PC-3 (cell line): ENCODE data around the gene ARHGAP26. TPM values are rescaled to one million over a fixed set of nuclear protein-coding genes. Genes with fewer than 3 reads are reported as not detected.

ENCODE experiments used
- ATAC-seq: fragments of 200-7000 bp; cut with Tn5 transposase; 2 replicates; pipeline ENCODE4 v1.9.1; 2020; ENCODE audit warnings: mild to moderate bottlenecking, moderate library complexity
- BruUV-seq: library from RNA; stranded (reverse); fragments of 400-500 nt; replicated peaks from 2 replicates; lab custom pipeline; 2021; lab: Mats Ljungman, UMichigan
- CTCF ChIA-PET: fragments of 300-600 bp; sonication (Branson Sonifier 250); formaldehyde crosslinking; loops from one replicate; lab custom pipeline; 2022; ENCODE audit warnings: antibody characterized with exemption; lab: Charles Lee
- POLR2A ChIA-PET: fragments of 300-600 bp; sonication (Branson Sonifier 250); formaldehyde crosslinking; loops from one replicate; lab custom pipeline; 2022; ENCODE audit warnings: antibody characterized with exemption; ENCODE audit not compliant: unreplicated experiment; lab: Charles Lee
- DNase-seq: peaks from one replicate; pipeline ENCODE4 v3.0.0-alpha.2; 2015
- H2AFZ ChIP-seq: fragments of 300-600 bp; sonication (generic); 2 replicates; pipeline ENCODE4 v1.6.0; 2016; ENCODE audit warnings: antibody characterized with exemption, low read length
- H3F3A ChIP-seq: fragments of 300-600 bp; sonication (generic); one replicate; pipeline ENCODE4 v1.6.0; 2017; ENCODE audit warnings: antibody characterized with exemption, low read length, control low read depth, mild to moderate bottlenecking; ENCODE audit not compliant: unreplicated experiment
- H3K27ac ChIP-seq: fragments of 300-600 bp; sonication (generic); 2 replicates; pipeline ENCODE4 v1.5.1; 2016; ENCODE audit warnings: mild to moderate bottlenecking, low read length
- H3K27me3 ChIP-seq: fragments of 300-600 bp; sonication (generic); 2 replicates; pipeline ENCODE4 v1.6.1; 2016; ENCODE audit warnings: low read length, mixed read lengths
- H3K36me3 ChIP-seq: fragments of 300-600 bp; sonication (generic); 2 replicates; pipeline ENCODE4 v1.6.1; 2016; ENCODE audit warnings: low read depth, mixed run types, low read length, mixed read lengths
- H3K4me1 ChIP-seq: fragments of 300-600 bp; sonication (generic); 2 replicates; pipeline ENCODE4 v1.5.1; 2016; ENCODE audit warnings: low read length; ENCODE audit not compliant: insufficient read depth
- H3K4me2 ChIP-seq: fragments of 300-600 bp; sonication (generic); 2 replicates; pipeline ENCODE4 v1.6.0; 2016; ENCODE audit warnings: low read length
- H3K4me3 ChIP-seq: fragments of 300-600 bp; sonication (generic); 2 replicates; pipeline ENCODE4 v1.5.1; 2016; ENCODE audit warnings: mild to moderate bottlenecking, low read length, mixed read lengths
- H3K79me2 ChIP-seq: fragments of 300-600 bp; sonication (generic); 2 replicates; pipeline ENCODE4 v1.6.1; 2017; ENCODE audit warnings: low read length, mixed read lengths
- H3K9ac ChIP-seq: fragments of 300-600 bp; sonication (generic); 2 replicates; pipeline ENCODE4 v1.6.0; 2016; ENCODE audit warnings: mild to moderate bottlenecking, low read length
- H3K9me2 ChIP-seq: fragments of 300-600 bp; sonication (generic); replicated peaks from 2 replicates; pipeline ENCODE4 v1.6.1; 2016; ENCODE audit warnings: mixed run types, low read length, mixed read lengths
- H3K9me3 ChIP-seq: fragments of 300-600 bp; sonication (generic); 2 replicates; pipeline ENCODE4 v1.6.1; 2016; ENCODE audit warnings: low read length, mixed read lengths
- H4K20me1 ChIP-seq: fragments of 300-600 bp; sonication (generic); 2 replicates; pipeline ENCODE4 v1.6.1; 2016; ENCODE audit warnings: low read length, mixed read lengths
- EZH2 ChIP-seq: fragments of 300-600 bp; sonication (generic); IDR thresholded peaks from one replicate; pipeline ENCODE4 v1.6.1; 2017; ENCODE audit warnings: antibody characterized with exemption, mild to moderate bottlenecking, low read length; ENCODE audit not compliant: unreplicated experiment
- EZH2phosphoT487 ChIP-seq: fragments of 300-600 bp; sonication (generic); IDR thresholded peaks from 2 replicates; pipeline ENCODE4 v1.6.1; 2018; ENCODE audit warnings: mild to moderate bottlenecking, antibody characterized with exemption, low read length, borderline replicate concordance
- intact Hi-C: fragments of 100-400 bp; cut with micrococcal nuclease; formaldehyde crosslinking; loops from 2 replicates; pipeline ENCODE4 v1.9.0; 2023
- total RNA-seq: library from RNA; depleted of rRNA; stranded (reverse); fragments of >200 nt; gene quantifications from 2 replicates; pipeline ENCODE4 v1.2.3, GENCODE V29; 2014
- TF ChIP-seq, protein P1 (sequence below): fragments of 300-600 bp; sonication (generic); conservative IDR thresholded peaks from 2 replicates; pipeline ENCODE4 v1.5.1; 2017; ENCODE audit warnings: antibody characterized with exemption, low read depth, mild to moderate bottlenecking, low read length

Gene ARHGAP26
- total RNA-seq, 1 experiment from 2014 or later: 11.7 TPM

DNA sequence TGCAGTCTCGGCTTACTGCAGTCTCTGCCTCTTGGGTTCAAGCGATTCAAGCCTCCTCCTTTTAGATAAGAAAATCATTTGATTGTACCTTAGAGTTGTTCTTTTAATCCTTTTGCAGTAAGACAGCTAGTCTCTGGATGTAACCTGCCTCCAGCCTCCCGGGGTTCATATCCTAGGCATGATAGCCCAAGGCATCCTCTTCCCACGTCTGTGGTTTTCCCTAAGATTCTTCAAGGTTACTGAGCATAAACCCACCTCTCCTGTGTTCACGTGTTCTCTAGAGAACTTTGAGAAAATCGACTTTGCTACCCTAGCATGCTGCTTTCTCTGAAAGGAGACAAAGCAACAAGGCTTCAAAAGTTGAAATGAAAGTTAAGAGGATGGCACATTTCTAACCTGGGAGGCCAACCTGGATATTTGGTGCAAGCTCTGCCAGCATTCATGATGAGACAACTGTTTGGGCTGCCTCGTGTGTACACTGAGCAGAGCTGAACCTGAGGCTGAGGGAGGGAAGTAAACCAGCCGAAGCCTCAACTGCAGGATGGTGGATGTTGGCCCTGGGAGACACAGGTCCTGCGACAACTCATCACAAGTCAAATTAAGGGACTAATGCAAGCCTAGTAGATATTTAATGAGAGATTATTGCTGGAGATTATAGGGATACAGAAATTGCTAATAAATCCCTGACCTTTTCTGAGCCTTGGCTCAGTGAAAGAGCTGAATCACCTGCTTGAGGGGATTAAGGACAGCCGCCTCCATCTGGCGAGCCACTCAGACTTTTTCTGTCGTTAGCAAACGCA lies 261.8 kb downstream of the ARHGAP26 start:
- Histone ChIP-seq H3K4me3 (no peak overlapping the region), H2AFZ (no peak overlapping the region), H3F3A (no peaks in the 10 kb centered on the region), H3K4me2 (no peak overlapping the region), H3K9me3 (no peaks in the 10 kb centered on the region), H3K27me3 (no peaks in the 10 kb centered on the region), H3K36me3 (no peaks in the 10 kb centered on the region), H3K79me2 (no peaks in the 10 kb centered on the region), H3K9me2 (no peaks in the 10 kb centered on the region), H4K20me1 (no peaks in the 10 kb centered on the region), H3K4me1 (peaks cover 30% of the 10 kb centered on the region), H3K9ac (no peak overlapping the region; the same call in 1 of the 2 replicates), H3K27ac (peak overlapping the region; percentile 89)
- ATAC-seq (no peak), DNase-seq (peak; percentile 19)
- no TSS peak for BruUV-seq
- intact Hi-C loops: loop anchor here (5.0 to 10.0 kb wide), 2 partner anchors 283 to 370 kb away; partner anchors contain the start of gene NR3C1
- TF ChIP-seq EZH2phosphoT487: no peak
- TF ChIP-seq, protein P1, sequence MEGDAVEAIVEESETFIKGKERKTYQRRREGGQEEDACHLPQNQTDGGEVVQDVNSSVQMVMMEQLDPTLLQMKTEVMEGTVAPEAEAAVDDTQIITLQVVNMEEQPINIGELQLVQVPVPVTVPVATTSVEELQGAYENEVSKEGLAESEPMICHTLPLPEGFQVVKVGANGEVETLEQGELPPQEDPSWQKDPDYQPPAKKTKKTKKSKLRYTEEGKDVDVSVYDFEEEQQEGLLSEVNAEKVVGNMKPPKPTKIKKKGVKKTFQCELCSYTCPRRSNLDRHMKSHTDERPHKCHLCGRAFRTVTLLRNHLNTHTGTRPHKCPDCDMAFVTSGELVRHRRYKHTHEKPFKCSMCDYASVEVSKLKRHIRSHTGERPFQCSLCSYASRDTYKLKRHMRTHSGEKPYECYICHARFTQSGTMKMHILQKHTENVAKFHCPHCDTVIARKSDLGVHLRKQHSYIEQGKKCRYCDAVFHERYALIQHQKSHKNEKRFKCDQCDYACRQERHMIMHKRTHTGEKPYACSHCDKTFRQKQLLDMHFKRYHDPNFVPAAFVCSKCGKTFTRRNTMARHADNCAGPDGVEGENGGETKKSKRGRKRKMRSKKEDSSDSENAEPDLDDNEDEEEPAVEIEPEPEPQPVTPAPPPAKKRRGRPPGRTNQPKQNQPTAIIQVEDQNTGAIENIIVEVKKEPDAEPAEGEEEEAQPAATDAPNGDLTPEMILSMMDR: no peak
- ChIA-PET CTCF (interaction anchor here (0.6 kb wide), 1 partner anchor 1148 kb away, joined by 7 read pairs; no protein-coding TSS in a partner anchor), POLR2A (no interaction called here)

DNA sequence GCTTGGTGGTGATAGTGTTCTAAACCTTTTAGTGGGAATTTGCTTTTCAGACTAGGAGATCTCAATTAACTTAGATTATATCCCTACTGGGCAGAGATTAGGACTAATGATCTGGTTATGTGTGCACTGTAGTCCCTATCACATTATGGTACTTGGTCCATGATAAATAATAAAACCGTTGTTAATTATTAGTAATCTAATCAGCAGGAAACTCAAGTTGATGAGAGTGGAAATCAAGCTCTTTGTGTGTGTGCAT lies 262.3 kb downstream of the ARHGAP26 start:
- ATAC-seq: no peak
- Histone ChIP-seq H3K4me3 (no peak overlapping the region), H3K9ac (no peak overlapping the region; the same call in 1 of the 2 replicates), H3F3A (no peaks in the 10 kb centered on the region), H3K9me2 (no peaks in the 10 kb centered on the region), H4K20me1 (no peaks in the 10 kb centered on the region), H3K79me2 (no peaks in the 10 kb centered on the region), H2AFZ (no peak overlapping the region), H3K4me2 (no peak overlapping the region), H3K27ac (peak overlapping the region; percentile 89), H3K36me3 (no peaks in the 10 kb centered on the region), H3K27me3 (no peaks in the 10 kb centered on the region), H3K4me1 (peaks cover 30% of the 10 kb centered on the region), H3K9me3 (no peaks in the 10 kb centered on the region)
- no peak for TF ChIP-seq EZH2phosphoT487
- TF ChIP-seq, protein P1: no peak
- no peak for TF ChIP-seq EZH2
- DNase-seq: no peak
- BruUV-seq: no TSS peak
- intact Hi-C loops: loop anchor here (5.0 to 10.0 kb wide), 2 partner anchors 282 to 370 kb away; partner anchors contain the start of gene NR3C1
- ChIA-PET POLR2A (no interaction called here), CTCF (no interaction called here)
